NCI-H2171 treated with DMSO at 0.1 percent for 48 hours (cell line): Measurements from ENCODE around the gene ASF1A.
A peak's percentile ranks its signal among the peaks of the same experiment; 100 is the strongest.

ENCODE experiments used
- DNase-seq: peaks from one replicate; lab custom pipeline; 2025; lab: John Stamatoyannopoulos, UW

The ASF1A gene

DNA sequence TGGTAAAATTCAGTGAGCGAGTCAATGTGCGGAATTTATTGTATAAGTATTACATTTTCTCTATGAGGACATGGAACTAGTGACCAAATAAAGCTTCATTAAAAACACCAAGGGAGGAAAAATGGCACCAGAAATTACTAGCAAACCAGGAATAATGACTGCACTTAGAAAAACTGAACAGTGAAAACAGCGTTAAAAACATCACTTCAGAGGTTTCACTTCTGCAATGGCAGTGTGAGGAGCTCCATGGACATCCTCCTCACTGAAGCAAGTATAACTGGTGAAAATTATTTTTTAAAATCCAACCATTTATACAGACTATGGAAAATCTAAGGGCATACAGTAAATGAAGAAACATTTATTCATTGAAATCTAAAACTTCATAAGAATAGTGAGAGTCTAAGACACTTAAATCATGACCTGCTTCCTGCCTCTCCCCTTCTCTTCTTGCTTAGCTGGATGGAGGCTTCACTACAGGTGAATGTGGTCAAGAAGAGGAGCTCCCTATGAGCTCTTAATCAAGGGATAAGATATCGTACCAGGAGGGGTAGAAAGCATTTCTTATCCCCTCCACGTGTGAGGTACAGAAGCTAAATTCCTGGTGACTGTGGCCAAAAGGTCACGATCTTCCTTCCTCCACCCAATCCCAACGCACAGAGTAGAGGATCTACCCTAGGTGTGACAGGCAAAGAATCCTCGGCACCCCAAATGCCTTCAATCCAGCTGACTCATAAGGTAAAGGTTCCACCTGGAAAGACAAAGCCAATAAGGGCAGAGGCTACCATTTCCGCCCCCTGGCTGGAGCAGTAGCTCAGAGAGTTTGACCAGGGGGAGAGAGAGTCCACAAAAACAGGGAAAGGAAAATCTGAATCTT, 12.3 kb upstream of the ASF1A start:
- DNase-seq, result no peak

DNA sequence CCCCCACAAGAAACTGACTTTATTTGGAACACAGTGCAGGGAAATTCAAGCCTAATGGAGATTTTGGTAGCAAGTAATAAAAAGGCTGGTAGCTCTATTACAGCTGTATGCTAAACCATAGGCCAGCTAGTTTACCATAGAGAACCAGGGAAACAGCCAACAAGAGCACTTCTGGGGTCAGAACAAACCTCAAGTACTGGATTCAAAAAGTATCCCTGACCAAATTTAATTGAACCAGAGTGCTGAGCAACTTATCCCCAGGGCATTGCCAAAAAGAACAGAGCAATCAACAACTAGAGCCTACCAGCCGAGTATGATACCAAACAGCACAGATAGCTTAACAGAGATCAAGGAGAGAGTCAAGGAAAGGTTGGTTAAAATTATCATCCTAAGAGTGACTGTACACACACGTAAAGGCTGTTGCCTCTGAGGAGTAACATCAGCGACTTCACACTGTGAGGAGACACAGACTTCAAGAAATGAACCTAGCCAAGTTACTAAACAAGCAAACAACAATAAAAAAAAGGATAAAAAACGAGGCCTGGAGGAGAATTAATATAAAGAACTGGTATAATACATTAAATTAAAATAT, 11.5 kb upstream of the ASF1A start:
- DNase-seq, result no peak

GRCh38 chr6:118886641-118887040, 7.3 kb upstream of the ASF1A start:
- DNase-seq, result no peak

DNA sequence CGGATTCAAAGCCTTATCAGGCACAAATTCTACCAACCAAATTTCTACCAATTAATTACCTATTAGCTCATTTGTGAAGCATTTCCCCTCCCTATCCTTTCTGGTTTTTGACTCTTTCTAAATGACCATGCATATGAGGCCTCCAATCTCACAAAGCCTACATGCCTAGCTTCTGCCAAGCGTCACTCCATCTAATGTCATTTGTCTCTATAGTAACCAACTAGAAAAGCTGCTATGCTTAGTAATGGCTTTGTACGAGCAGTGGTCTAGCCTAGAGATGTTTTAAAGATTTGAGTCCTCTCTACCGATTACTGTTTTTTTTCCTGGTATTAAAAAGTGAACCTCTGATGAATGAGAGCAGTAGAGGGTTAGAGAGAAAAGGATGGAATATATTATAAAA, 4.8 kb upstream of the ASF1A start:
- no peak for DNase-seq

- no peak for DNase-seq
Measured at GRCh38 chr6:118890997-118891790, 2.8 kb upstream of the ASF1A start.

- no peak for DNase-seq
Measured at GRCh38 chr6:118892355-118892991, 1.5 kb upstream of the ASF1A start.

- peak; percentile 96 for DNase-seq
Measured at GRCh38 chr6:118893064-118893806, 717 bp upstream of the ASF1A start.

GRCh38 chr6:118894425-118895260, 691 bp downstream of the ASF1A start:
- peak; percentile 75 for DNase-seq

- DNase-seq, result peak; percentile 56
Measured at GRCh38 chr6:118895261-118895560, 1.3 kb downstream of the ASF1A start.

DNA sequence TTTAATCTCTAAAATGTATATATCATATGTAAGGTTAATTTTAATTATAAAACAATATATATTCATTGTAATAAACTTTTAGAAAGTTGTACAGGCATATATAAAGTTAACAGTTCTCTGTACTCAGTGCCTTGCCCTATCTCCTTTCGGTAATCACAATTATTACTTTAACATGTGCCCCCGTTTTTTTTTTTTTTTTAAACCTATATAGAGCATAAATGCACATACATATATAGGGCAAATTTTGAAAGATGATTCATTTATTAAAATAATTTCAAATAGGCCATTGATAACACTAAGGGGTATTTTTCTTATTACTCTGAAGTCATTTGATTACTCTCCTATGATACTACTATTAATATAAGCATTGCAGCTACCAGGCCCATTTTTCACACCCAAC, 1.9 kb downstream of the ASF1A start:
- DNase-seq, result no peak

- peak; percentile 65 for DNase-seq
Measured at GRCh38 chr6:118896339-118897136, 2.6 kb downstream of the ASF1A start.

DNA sequence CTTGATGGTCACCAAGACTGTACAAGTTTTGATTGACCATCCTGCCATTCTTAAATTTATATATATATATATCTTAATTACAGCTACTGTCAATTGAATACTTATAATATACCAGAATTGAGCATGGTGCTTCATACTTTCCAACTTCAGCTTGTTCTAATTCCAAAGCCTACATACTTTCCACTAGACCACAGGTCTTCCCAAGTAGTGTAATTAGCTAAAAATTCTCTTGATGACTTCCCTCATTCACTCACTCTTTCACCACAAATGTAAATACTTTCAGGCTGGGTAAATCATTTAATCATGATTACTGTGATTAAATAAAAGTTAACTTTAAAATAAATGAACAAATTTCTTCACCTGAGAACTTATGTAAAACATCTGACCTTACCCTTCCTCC, 3.4 kb downstream of the ASF1A start:
- no peak for DNase-seq

DNA sequence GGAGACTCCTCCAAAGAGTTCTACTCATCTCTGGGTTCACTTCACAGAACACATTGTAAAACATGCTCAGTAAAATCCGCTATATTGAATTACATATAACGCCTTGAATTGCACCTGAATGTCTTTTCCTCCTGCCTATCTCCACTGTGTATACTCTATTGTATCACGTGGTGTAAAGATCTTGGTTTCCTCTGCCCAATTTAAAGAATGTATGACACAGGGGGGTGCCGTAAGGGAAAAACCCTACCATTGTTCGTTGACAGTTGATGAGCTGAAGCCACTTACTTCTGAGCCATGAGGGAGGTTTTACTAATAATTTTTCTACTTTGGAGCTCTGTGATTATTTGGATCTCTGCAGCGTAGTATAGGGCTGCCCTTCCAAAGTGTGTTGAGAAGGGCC, 6.0 kb downstream of the ASF1A start:
- DNase-seq, result no peak

- DNase-seq, result no peak
Measured at GRCh38 chr6:118902726-118903125, 8.8 kb downstream of the ASF1A start.

DNA sequence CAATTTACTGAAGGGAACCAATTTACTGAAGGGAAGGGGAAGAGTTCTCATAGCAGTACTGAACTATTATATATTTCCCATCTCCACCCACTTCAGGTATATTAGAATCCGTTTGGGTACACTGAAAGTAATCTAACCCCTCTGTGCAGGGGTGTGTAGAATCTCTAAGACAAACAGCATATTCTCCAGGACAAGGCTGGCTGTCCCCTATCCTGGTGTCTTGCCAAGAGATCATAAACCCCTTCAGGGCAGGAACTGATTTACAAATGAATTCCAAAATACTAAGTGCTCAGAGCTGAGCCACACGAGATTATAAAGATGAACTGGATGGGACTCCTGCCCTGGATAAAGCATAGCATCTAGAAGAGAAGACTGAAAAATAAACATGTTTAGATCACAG, 9.2 kb downstream of the ASF1A start:
- DNase-seq, result no peak

DNA sequence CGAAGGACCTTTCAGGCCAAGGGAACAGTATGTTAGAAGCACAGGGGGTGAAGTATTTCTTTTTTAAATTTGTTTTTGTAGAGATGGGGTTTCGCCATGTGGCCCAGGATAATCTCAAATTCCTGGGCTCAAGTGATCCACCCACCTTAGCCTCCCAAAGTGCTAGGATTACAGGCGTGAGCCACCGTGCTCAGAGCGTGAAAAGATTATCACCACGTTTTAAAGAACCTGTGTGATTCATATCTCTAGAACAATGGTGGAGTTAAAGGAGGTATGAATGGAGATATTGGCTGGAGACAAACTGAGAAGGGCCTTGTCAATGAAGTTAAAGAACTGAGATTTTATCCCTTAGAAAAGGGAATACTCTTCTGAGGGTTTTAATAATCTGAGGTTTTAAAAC, 9.7 kb downstream of the ASF1A start:
- DNase-seq, result no peak

- DNase-seq, result no peak
Measured at GRCh38 chr6:118905084-118905483, 11.1 kb downstream of the ASF1A start.

- no peak for DNase-seq
Measured at GRCh38 chr6:118905851-118906250, 11.9 kb downstream of the ASF1A start.

DNA sequence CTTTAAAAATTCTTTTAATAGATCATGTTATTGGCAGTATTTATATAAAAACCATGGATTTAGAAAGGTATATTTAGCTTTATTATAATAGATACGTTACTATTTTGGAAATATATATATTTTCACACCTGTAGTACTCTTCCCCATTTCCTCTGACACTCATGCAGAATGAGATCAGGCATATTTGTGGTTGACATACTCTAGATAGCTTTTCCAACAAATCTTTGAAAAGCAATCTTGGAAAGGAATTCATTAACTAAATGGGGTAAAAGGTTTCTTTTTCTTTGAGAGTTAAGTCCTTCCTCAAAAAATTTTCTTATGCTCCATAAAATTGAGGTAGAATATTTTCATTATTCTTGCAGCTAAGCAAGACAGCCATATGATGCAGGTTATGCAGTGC, 14.5 kb downstream of the ASF1A start:
- no peak for DNase-seq

GRCh38 chr6:118912646-118913045, 18.7 kb downstream of the ASF1A start:
- DNase-seq, result peak; percentile 98
